H1 (cell line): ENCODE data around the gene ADPRM. TPM values are rescaled to one million over a fixed set of nuclear protein-coding genes. Genes with fewer than 3 reads are reported as not detected.

Experiments used
- CTCF ChIA-PET: fragments of 300-600 bp; sonication (Branson Sonifier 250); formaldehyde crosslinking; loops from one replicate; lab custom pipeline; 2021; ENCODE audit not compliant: partially characterized antibody; lab: Charles Lee
- POLR2A ChIA-PET: fragments of 300-600 bp; sonication (Branson Sonifier 250); formaldehyde crosslinking; loops from one replicate; lab custom pipeline; 2021; ENCODE audit warnings: inconsistent platforms; ENCODE audit not compliant: partially characterized antibody; lab: Charles Lee
- DNase-seq, 2 experiments: peaks; one replicate each; pipeline versions ENCODE4 v3.0.0 to v3.0.0-alpha.2; 2010 to 2022; ENCODE audit warnings: low spot score in 2 of 2, low read depth in 1 of 2, mixed read lengths in 1 of 2
- FAIRE-seq: peaks from 2 replicates; lab custom pipeline; 2011; peaks lifted over from hg19 to GRCh38; lab: Jason Lieb, UNC
- H2AFZ ChIP-seq: 2 replicates; pipeline ENCODE4 v1.8.1; 2012; ENCODE audit warnings: low read length, inconsistent platforms
- H2AK5ac ChIP-seq: 2 replicates; pipeline ENCODE4 v1.6.1; 2013; ENCODE audit warnings: low read depth, low read length
- H2BK120ac ChIP-seq: replicated peaks from 2 replicates; pipeline ENCODE3; 2013; ENCODE audit warnings: low read depth, low read length, inconsistent platforms
- H2BK12ac ChIP-seq: 2 replicates; pipeline ENCODE4 v1.6.1; 2013; ENCODE audit warnings: low read depth, low read length
- H2BK15ac ChIP-seq: 2 replicates; pipeline ENCODE4 v1.6.1; 2013; ENCODE audit warnings: low read length
- H2BK20ac ChIP-seq: 2 replicates; pipeline ENCODE4 v1.6.1; 2013; ENCODE audit warnings: low read length
- H2BK5ac ChIP-seq: 2 replicates; pipeline ENCODE4 v1.6.1; 2013; ENCODE audit warnings: low read depth, low read length
- H3K14ac ChIP-seq: 2 replicates; pipeline ENCODE4 v1.6.1; 2013; ENCODE audit warnings: inconsistent platforms; ENCODE audit not compliant: insufficient read length
- H3K18ac ChIP-seq: 2 replicates; pipeline ENCODE4 v1.6.1; 2013; ENCODE audit warnings: low read length; ENCODE audit errors: extremely low read depth
- H3K23ac ChIP-seq: 2 replicates; pipeline ENCODE4 v1.6.1; 2013; ENCODE audit warnings: inconsistent platforms; ENCODE audit not compliant: insufficient read length
- H3K23me2 ChIP-seq: 2 replicates; pipeline ENCODE4 v1.6.1; 2013; ENCODE audit warnings: low read depth, low read length
- H3K27ac ChIP-seq: 2 replicates; pipeline ENCODE4 v1.6.1; 2011; ENCODE audit warnings: low read depth, low read length, inconsistent platforms
- H3K27me3 ChIP-seq, 4 experiments: replicated peaks in 1 of 4; 1 replicate in 1 of 4; 2 replicates in 3 of 4; pipeline versions ENCODE4 v1.6.1 to v1.8.1; 2011 to 2013; ENCODE audit warnings: low read length in 3 of 4, mild to moderate bottlenecking in 3 of 4, inconsistent platforms in 2 of 4, mixed read lengths in 2 of 4, moderate library complexity in 1 of 4; ENCODE audit not compliant: control insufficient read depth in 3 of 4, insufficient read depth in 3 of 4; ENCODE audit errors: extremely low read depth in 1 of 4
- H3K36me3 ChIP-seq, 4 experiments: 2 replicates each; pipeline versions ENCODE4 v1.6.1 to v1.8.1; 2011 to 2013; ENCODE audit warnings: mild to moderate bottlenecking in 4 of 4, low read length in 3 of 4, moderate library complexity in 2 of 4, control low read depth in 1 of 4, inconsistent platforms in 1 of 4; ENCODE audit not compliant: insufficient read depth in 4 of 4, control insufficient read depth in 2 of 4
- H3K4ac ChIP-seq: replicated peaks from 2 replicates; pipeline ENCODE3; 2013; ENCODE audit warnings: low read length, low read depth, mixed read lengths, inconsistent platforms; ENCODE audit not compliant: insufficient read length
- H3K4me1 ChIP-seq, 4 experiments: replicated peaks in 1 of 4; 1 replicate in 1 of 4; 2 replicates in 3 of 4; pipeline versions ENCODE4 v1.6.1 to v1.8.1; 2011 to 2013; ENCODE audit warnings: low read length in 3 of 4, inconsistent platforms in 2 of 4, mixed read lengths in 1 of 4; ENCODE audit not compliant: insufficient read depth in 4 of 4, control insufficient read depth in 3 of 4
- H3K4me2 ChIP-seq, 2 experiments: 2 replicates each; pipeline versions ENCODE4 v1.6.1 to v1.8.1; 2011 to 2013; ENCODE audit warnings: low read depth in 2 of 2, low read length in 2 of 2, control low read depth in 1 of 2, inconsistent platforms in 1 of 2, mild to moderate bottlenecking in 1 of 2; ENCODE audit not compliant: insufficient read depth in 1 of 2
- H3K4me3 ChIP-seq, 4 experiments: fragments of 200-600, 300-600 bp in 1 of 4; sonication (generic), shearing (Covaris generic), sonication (Bioruptor Twin) in 1 of 4; 2 replicates each; pipeline versions ENCODE4 v1.5.1 to v1.8.1; 2011 to 2016; ENCODE audit warnings: low read length in 4 of 4, low read depth in 3 of 4, control low read depth in 2 of 4, inconsistent platforms in 2 of 4, mild to moderate bottlenecking in 2 of 4, mixed read lengths in 1 of 4, moderate library complexity in 1 of 4; ENCODE audit not compliant: insufficient read depth in 2 of 4; ENCODE audit errors: extremely low read depth in 1 of 4
- H3K56ac ChIP-seq: replicated peaks from 2 replicates; pipeline ENCODE3; 2013; ENCODE audit warnings: low read depth, mild to moderate bottlenecking, mixed read lengths, low read length, inconsistent platforms; ENCODE audit not compliant: insufficient read length
- H3K79me1 ChIP-seq: 2 replicates; pipeline ENCODE4 v1.6.1; 2013; ENCODE audit warnings: low read depth, low read length, control low read depth
- H3K79me2 ChIP-seq, 2 experiments: 2 replicates each; pipeline versions ENCODE4 v1.6.1 to v1.8.1; 2012 to 2013; ENCODE audit warnings: low read length in 2 of 2, mild to moderate bottlenecking in 2 of 2, inconsistent platforms in 1 of 2; ENCODE audit not compliant: insufficient read depth in 2 of 2, control insufficient read depth in 1 of 2
- H3K9ac ChIP-seq, 4 experiments: replicated peaks in 1 of 4; 1 replicate in 1 of 4; 2 replicates in 3 of 4; pipeline versions ENCODE4 v1.6.1 to v1.8.1; 2011 to 2013; ENCODE audit warnings: low read depth in 3 of 4, low read length in 3 of 4, control low read depth in 2 of 4, mild to moderate bottlenecking in 2 of 4, moderate library complexity in 2 of 4, inconsistent platforms in 1 of 4; ENCODE audit errors: extremely low read depth in 1 of 4
- H3K9me3 ChIP-seq, 2 experiments: 2 replicates each; pipeline versions ENCODE4 v1.6.1 to v1.8.1; 2012 to 2013; ENCODE audit warnings: mild to moderate bottlenecking in 2 of 2, moderate library complexity in 2 of 2, control low read depth in 1 of 2, inconsistent platforms in 1 of 2, low read depth in 1 of 2, low read length in 1 of 2, mixed read lengths in 1 of 2; ENCODE audit not compliant: insufficient read depth in 2 of 2
- H4K20me1 ChIP-seq, 2 experiments: replicated peaks in 1 of 2; 2 replicates each; pipeline versions ENCODE3 to v1.8.1; 2011 to 2013; ENCODE audit warnings: inconsistent platforms in 2 of 2, low read length in 2 of 2, mild to moderate bottlenecking in 1 of 2; ENCODE audit not compliant: insufficient read depth in 2 of 2, control insufficient read depth in 1 of 2
- H4K5ac ChIP-seq: 2 replicates; pipeline ENCODE4 v1.6.1; 2013; ENCODE audit warnings: low read length, low read depth, mixed read lengths, inconsistent platforms; ENCODE audit not compliant: insufficient read length
- H4K8ac ChIP-seq: 2 replicates; pipeline ENCODE4 v1.8.0; 2013; ENCODE audit warnings: mild to moderate bottlenecking, moderate library complexity, low read length, inconsistent platforms; ENCODE audit not compliant: insufficient read depth; ENCODE audit errors: extremely low read depth
- H4K91ac ChIP-seq: replicated peaks from 2 replicates; pipeline ENCODE3; 2013; ENCODE audit warnings: low read length, mixed read lengths, inconsistent platforms; ENCODE audit not compliant: insufficient read length
- BRCA1 ChIP-seq: IDR thresholded peaks from 2 replicates; pipeline ENCODE4 v1.6.1; 2012; ENCODE audit warnings: low read depth, low read length, improper control_type of control experiment
- CHD2 ChIP-seq: IDR thresholded peaks from 2 replicates; pipeline ENCODE4 v1.6.1; 2012; ENCODE audit warnings: low read length, improper control_type of control experiment
- GTF2F1 ChIP-seq: IDR thresholded peaks from 2 replicates; pipeline ENCODE4 v1.6.1; 2012; ENCODE audit warnings: low read depth, low read length, improper control_type of control experiment, borderline replicate concordance
- JUND ChIP-seq: IDR thresholded peaks from 2 replicates; pipeline ENCODE4 v1.6.1; 2011; ENCODE audit warnings: mild to moderate bottlenecking, improper control_type of control experiment, low read length
- KDM4A ChIP-seq: IDR thresholded peaks from one replicate; pipeline ENCODE4 v1.7.1; 2012; ENCODE audit warnings: low read depth, mild to moderate bottlenecking, moderate library complexity, low read length, inconsistent platforms; ENCODE audit not compliant: severe bottlenecking
- NANOG ChIP-seq: IDR thresholded peaks from 2 replicates; pipeline ENCODE4 v1.6.1; 2011; ENCODE audit warnings: low read length, low read depth, mild to moderate bottlenecking, inconsistent platforms; ENCODE audit not compliant: insufficient read depth, poor library complexity, severe bottlenecking
- POLR2A ChIP-seq, 2 experiments: IDR thresholded peaks; 1 replicate in 1 of 2; 2 replicates in 1 of 2; pipeline ENCODE4 v1.6.1; 2011; ENCODE audit warnings: low read depth in 2 of 2, low read length in 2 of 2, mild to moderate bottlenecking in 2 of 2; ENCODE audit errors: control extremely low read depth in 1 of 2
- RXRA ChIP-seq: IDR thresholded peaks from 2 replicates; pipeline ENCODE4 v1.6.1; 2011; ENCODE audit warnings: low read depth, mild to moderate bottlenecking, low read length, moderate library complexity; ENCODE audit not compliant: insufficient read depth
- SRF ChIP-seq: IDR thresholded peaks from 2 replicates; pipeline ENCODE4 v1.6.1; 2011; ENCODE audit warnings: mild to moderate bottlenecking, low read depth, low read length, moderate library complexity
- TAF7 ChIP-seq: optimal IDR thresholded peaks from 2 replicates; pipeline ENCODE3; 2011; ENCODE audit warnings: low read depth, mild to moderate bottlenecking, inconsistent platforms, low read length, moderate library complexity, borderline replicate concordance
- TBP ChIP-seq: IDR thresholded peaks from 2 replicates; pipeline ENCODE4 v1.6.1; 2011; ENCODE audit warnings: low read depth, low read length, improper control_type of control experiment
- WGBS, 2 experiments: shearing (Covaris generic) in 1 of 2; methylation state at CpG; one replicate each; pipeline versions ENCODE4 v1.1.6 to v1.1.7; 2013 to 2015; ENCODE audit warnings: low lambda C conversion rate in 2 of 2, mixed read lengths in 2 of 2, inconsistent platforms in 1 of 2, low coverage in 1 of 2, missing lambda C conversion rate in 1 of 2; ENCODE audit not compliant: insufficient replicate concordance in 2 of 2, insufficient coverage in 1 of 2, insufficient read length in 1 of 2; ENCODE audit errors: extremely low coverage in 1 of 2, missing lambda C conversion rate in 1 of 2; 5-methylcytosine and 5-hydroxymethylcytosine counted together
- polyA plus RNA-seq, 7 experiments: library from polyadenylated mRNA; depleted of rRNA in 3 of 7; stranded (reverse) in 5 of 7; unstranded in 2 of 7; fragments of >200 nt in 5 of 7; fragments of 200-250 nt in 2 of 7; gene quantifications; 1 replicate in 5 of 7; 2 replicates in 1 of 7; 4 replicates in 1 of 7; pipeline versions ENCODE4 v1.2.1 to v1.2.3, GENCODE V29; 2011 to 2013; ENCODE audit warnings: missing spikeins in 2 of 7, mixed read lengths in 2 of 7
- total RNA-seq: library from RNA; stranded (reverse); fragmentation: NEBNext Ultra II Directional; extraction: Animal tissue kit (Norgen Biotek cat#: 25700); gene quantifications from 2 replicates; pipeline ENCODE4 v1.2.1, GENCODE V29; 2021

ADPRM gene
- total and polyA plus RNA-seq, 2 of the 8 experiments (the other 6 are each of a cell fraction or from before 2014, with no cell fraction given) = 6.7 to 7.9 TPM

DNA sequence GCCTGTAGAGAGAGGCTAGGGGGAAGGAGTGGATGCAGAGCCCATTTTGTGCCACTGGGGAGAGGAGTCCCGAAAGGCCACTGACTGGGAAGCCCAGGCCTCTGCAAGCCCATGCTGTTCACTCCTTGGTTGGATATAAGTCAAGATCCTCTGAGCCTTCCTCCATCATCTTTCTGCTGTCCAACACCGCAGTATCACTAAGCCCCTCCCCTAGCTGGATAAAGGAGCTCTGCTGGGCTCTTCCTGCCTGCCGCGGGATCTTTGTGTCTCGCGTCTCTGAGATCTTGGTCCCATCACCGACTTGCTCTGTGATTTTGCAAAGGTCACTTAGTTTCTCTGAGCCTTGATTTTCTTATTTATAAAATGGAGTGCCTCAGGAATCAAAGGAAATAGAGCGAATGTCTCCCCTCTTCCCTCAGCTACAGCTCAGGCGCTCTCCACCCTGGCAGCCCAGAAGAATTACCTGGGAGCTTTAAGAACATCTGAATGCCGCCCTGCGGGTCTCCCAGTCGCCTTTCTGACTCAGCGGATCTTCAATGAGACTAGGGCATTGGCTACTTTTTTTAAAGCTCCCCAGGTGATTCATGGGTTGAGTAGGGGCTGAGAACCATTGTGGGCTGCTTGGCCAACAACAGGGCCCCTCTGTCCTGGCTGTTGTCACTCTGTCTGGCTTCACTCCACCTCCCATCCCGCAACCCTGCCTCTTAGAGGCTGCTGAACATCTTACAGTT is 57.6 kb downstream of the ADPRM start:
- peak overlapping the region; percentile 71 to 99 for H3K4me2 ChIP-seq
- H3K27me3 ChIP-seq = no peaks in the 10 kb centered on the region
- peak overlapping the region; percentile 67; the same call in 1 of the 2 replicates for H2BK20ac ChIP-seq
- no peaks in the 10 kb centered on the region for H3K9me3 ChIP-seq
- H2BK15ac ChIP-seq = peak overlapping the region; percentile 98; the same call in 1 of the 2 replicates
- no peak overlapping the region for H3K14ac ChIP-seq
- H4K20me1 ChIP-seq = no peaks in the 10 kb centered on the region
- H3K23ac ChIP-seq = no peak overlapping the region
- CTCF ChIA-PET = interaction anchor here (0.6 to 4.8 kb wide), 13 partner anchors 13 to 1001 kb away, joined by 3 to 40 read pairs (median 4); no protein-coding TSS in a partner anchor
- H4K5ac ChIP-seq = peak overlapping the region; percentile 8
- POLR2A ChIA-PET = interaction anchor here (0.8 to 1.3 kb wide), 4 partner anchors 9 to 36 kb away, joined by 3 to 6 read pairs (median 4); no protein-coding TSS in a partner anchor
- no peaks in the 10 kb centered on the region for H3K79me1 ChIP-seq
- H2BK120ac ChIP-seq = no peak overlapping the region
- WGBS, 2 experiments = 3% methylated on average over 14 of the region's 14 CpGs; no CpG with 5 or more reads in 1 of the 2 experiments
- no peaks in the 10 kb centered on the region for H3K36me3 ChIP-seq
- H2AK5ac ChIP-seq = 0 out of 2 replicates have a peak overlapping the region, but pooled peaks have one; percentile 28
- DNase-seq = peak in 1 of 2 experiments; percentile 65
- peak overlapping the region; percentile 1 for H4K91ac ChIP-seq
- no peak overlapping the region for H4K8ac ChIP-seq
- peak overlapping the region; percentile 90 for H2BK12ac ChIP-seq
- peak overlapping the region; percentile 86; the same call in 1 of the 2 replicates for H2AFZ ChIP-seq
- H3K18ac ChIP-seq = peak overlapping the region; percentile 88
- 0 out of 2 replicates have a peak overlapping the region, but pooled peaks have one; percentile 57 for H3K27ac ChIP-seq
- H3K79me2 ChIP-seq = no peaks in the 10 kb centered on the region
- H3K23me2 ChIP-seq = peaks cover 4% of the 10 kb centered on the region; the same call in 1 of the 2 replicates
- peak overlapping the region; percentile 81; the same call in 1 of the 2 replicates for H2BK5ac ChIP-seq
- H3K4me3 ChIP-seq = peak overlapping the region; percentile 28 to 57 (median 48); a peak in 7 of 8 replicates
- H3K9ac ChIP-seq = peak overlapping the region in 2 of 4 experiments; percentile 21 to 51; a peak in 4 of 7 replicates
- no peak overlapping the region for H3K4ac ChIP-seq
- H3K4me1 ChIP-seq = peaks cover 9 to 20% (median 14%) of the 10 kb centered on the region in 4 experiments
- H3K56ac ChIP-seq = no peak overlapping the region
- FAIRE-seq = peak; percentile 60
- TF ChIP-seq GTF2F1 (no peak), RXRA (no peak), SRF (no peak), CHD2 (peak; percentile 84), POLR2A (IDR thresholded peaks at IDR 0.05; ENCODE audit: control extremely low read depth in 1 of 2, low read depth in 2 of 2, low read length in 2 of 2) (0 out of 3 replicates have a peak, but pooled peaks of 1 of the 2 experiments have one; percentile 49), NANOG (no peak), BRCA1 (peak; percentile 32; the same call in 1 of the 2 replicates), JUND (no peak), TAF7 (no peak), TBP (no peak), KDM4A (no peak)
